OCI-LY1 (cell line): Measurements from ENCODE around the gene PCDHGA1.

ENCODE experiments used
- H2AFZ ChIP-seq: fragments of 200-600 bp; sonication (generic), shearing (Covaris generic); 2 replicates; pipeline ENCODE4 v1.6.0; 2014; ENCODE audit warnings: antibody characterized with exemption, mild to moderate bottlenecking, low read length
- H3F3A ChIP-seq: fragments of 200-600 bp; sonication (generic), shearing (Covaris generic); 2 replicates; pipeline ENCODE4 v1.6.0; 2014; ENCODE audit warnings: mild to moderate bottlenecking, antibody characterized with exemption, low read length, moderate library complexity; ENCODE audit not compliant: insufficient read depth
- H3K27ac ChIP-seq: fragments of 200-600 bp; sonication (generic); 2 replicates; pipeline ENCODE4 v1.5.1; 2014; ENCODE audit warnings: low read length, mixed run types, mild to moderate bottlenecking, low read depth; ENCODE audit not compliant: poor library complexity, severe bottlenecking
- H3K27me3 ChIP-seq: fragments of 200-600 bp; sonication (generic); 2 replicates; pipeline ENCODE4 v1.6.0; 2014; ENCODE audit warnings: antibody characterized with exemption, mild to moderate bottlenecking, low read length, moderate library complexity; ENCODE audit not compliant: insufficient read depth
- H3K36me3 ChIP-seq: fragments of 200-600 bp; sonication (generic); 2 replicates; pipeline ENCODE4 v1.6.1; 2014; ENCODE audit warnings: mild to moderate bottlenecking, antibody characterized with exemption, low read length, moderate library complexity, mixed read lengths; ENCODE audit not compliant: insufficient read depth
- H3K4me1 ChIP-seq: fragments of 200-600 bp; sonication (generic); 2 replicates; pipeline ENCODE4 v1.5.1; 2014; ENCODE audit warnings: mild to moderate bottlenecking, low read length, moderate library complexity; ENCODE audit not compliant: insufficient read depth, severe bottlenecking
- H3K4me2 ChIP-seq: fragments of 200-600 bp; sonication (generic), shearing (Covaris generic); 2 replicates; pipeline ENCODE4 v1.6.1; 2014; ENCODE audit warnings: low read length
- H3K4me3 ChIP-seq: fragments of 200-600 bp; sonication (generic); 2 replicates; pipeline ENCODE4 v1.5.1; 2014; ENCODE audit warnings: low read length, low read depth, mild to moderate bottlenecking, mixed read lengths; ENCODE audit not compliant: poor library complexity, severe bottlenecking
- H3K79me2 ChIP-seq: fragments of 200-600 bp; shearing (Covaris generic); 2 replicates; pipeline ENCODE4 v1.6.1; 2016; ENCODE audit warnings: mixed run types, low read length, mixed read lengths; ENCODE audit not compliant: insufficient read depth
- H3K9ac ChIP-seq: fragments of 200-600 bp; sonication (generic), shearing (Covaris generic); 2 replicates; pipeline ENCODE4 v1.6.1; 2014; ENCODE audit warnings: mild to moderate bottlenecking, low read length, mixed read lengths
- H3K9me2 ChIP-seq: fragments of 200-600 bp; sonication (generic), shearing (Covaris generic); 2 replicates; pipeline ENCODE4 v1.6.1; 2014; ENCODE audit warnings: low read depth, mild to moderate bottlenecking, low read length, mixed read lengths
- H3K9me3 ChIP-seq: fragments of 200-600 bp; shearing (Covaris generic); 2 replicates; pipeline ENCODE4 v1.6.1; 2014; ENCODE audit warnings: low read length, mixed read lengths
- H4K20me1 ChIP-seq: fragments of 200-600 bp; sonication (generic), shearing (Covaris generic); 2 replicates; pipeline ENCODE4 v1.6.0; 2016; ENCODE audit warnings: mild to moderate bottlenecking, low read length; ENCODE audit not compliant: insufficient read depth
- EZH2 ChIP-seq: fragments of 200-600 bp; sonication (generic), shearing (Covaris generic); IDR thresholded peaks from 2 replicates; pipeline ENCODE4 v1.8.0; 2017; ENCODE audit warnings: borderline replicate concordance, mixed run types, mild to moderate bottlenecking, antibody characterized with exemption, low read length, moderate library complexity, mixed read lengths
- TF ChIP-seq, protein P1 (sequence below): fragments of 200-600 bp; sonication (generic), shearing (Covaris generic); IDR thresholded peaks from 2 replicates; pipeline ENCODE4 v1.5.1; 2017; ENCODE audit warnings: mild to moderate bottlenecking, antibody characterized with exemption, low read length, moderate library complexity, mixed read lengths

The PCDHGA1 gene

DNA sequence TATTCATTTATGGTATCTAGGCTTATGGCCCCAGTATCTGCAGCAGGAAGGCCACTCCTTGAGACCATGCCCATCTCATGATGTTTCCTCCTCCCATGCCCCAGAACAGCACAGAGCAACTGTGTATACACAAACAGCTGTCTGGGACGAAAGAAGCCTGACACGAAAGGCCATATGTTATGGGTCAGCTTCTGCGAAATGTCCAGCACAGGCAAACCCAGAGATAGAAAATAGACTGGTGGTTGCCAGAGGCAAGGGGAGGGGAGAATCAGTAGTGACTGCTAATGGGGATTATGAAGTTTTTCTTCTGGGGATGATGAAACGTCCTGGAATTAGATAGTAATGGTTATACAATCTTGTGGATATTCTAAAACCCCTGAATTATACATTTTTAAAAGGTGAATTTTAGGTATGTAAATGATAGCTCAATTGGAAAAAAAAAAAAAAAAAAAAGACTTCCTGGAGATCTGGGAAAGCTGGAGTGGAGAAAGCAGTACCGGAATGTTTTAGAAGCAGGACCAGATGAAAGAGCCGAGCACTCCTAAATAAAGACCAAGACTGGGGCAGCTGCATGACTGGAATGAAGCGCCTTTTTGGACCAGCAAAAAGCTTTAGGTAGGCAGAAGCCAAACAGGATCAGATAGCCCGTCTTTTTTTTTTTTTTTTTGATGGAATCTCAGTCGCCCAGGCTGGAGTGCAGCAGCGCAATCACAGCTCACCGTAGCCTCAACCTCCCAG lies 187.7 kb downstream of the PCDHGA1 start:
- Histone ChIP-seq H2AFZ (no peak overlapping the region), H3K27ac (no peak overlapping the region), H3K27me3 (no peaks in the 10 kb centered on the region), H3K79me2 (no peaks in the 10 kb centered on the region), H3K4me2 (no peak overlapping the region), H3F3A (no peaks in the 10 kb centered on the region), H3K9me3 (no peaks in the 10 kb centered on the region), H4K20me1 (no peaks in the 10 kb centered on the region), H3K9ac (no peak overlapping the region), H3K4me3 (no peak overlapping the region), H3K9me2 (no peaks in the 10 kb centered on the region), H3K4me1 (peaks cover 32% of the 10 kb centered on the region), H3K36me3 (peaks cover 53% of the 10 kb centered on the region)
- TF ChIP-seq EZH2: no peak
- TF ChIP-seq, protein P1, sequence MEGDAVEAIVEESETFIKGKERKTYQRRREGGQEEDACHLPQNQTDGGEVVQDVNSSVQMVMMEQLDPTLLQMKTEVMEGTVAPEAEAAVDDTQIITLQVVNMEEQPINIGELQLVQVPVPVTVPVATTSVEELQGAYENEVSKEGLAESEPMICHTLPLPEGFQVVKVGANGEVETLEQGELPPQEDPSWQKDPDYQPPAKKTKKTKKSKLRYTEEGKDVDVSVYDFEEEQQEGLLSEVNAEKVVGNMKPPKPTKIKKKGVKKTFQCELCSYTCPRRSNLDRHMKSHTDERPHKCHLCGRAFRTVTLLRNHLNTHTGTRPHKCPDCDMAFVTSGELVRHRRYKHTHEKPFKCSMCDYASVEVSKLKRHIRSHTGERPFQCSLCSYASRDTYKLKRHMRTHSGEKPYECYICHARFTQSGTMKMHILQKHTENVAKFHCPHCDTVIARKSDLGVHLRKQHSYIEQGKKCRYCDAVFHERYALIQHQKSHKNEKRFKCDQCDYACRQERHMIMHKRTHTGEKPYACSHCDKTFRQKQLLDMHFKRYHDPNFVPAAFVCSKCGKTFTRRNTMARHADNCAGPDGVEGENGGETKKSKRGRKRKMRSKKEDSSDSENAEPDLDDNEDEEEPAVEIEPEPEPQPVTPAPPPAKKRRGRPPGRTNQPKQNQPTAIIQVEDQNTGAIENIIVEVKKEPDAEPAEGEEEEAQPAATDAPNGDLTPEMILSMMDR: no peak

DNA sequence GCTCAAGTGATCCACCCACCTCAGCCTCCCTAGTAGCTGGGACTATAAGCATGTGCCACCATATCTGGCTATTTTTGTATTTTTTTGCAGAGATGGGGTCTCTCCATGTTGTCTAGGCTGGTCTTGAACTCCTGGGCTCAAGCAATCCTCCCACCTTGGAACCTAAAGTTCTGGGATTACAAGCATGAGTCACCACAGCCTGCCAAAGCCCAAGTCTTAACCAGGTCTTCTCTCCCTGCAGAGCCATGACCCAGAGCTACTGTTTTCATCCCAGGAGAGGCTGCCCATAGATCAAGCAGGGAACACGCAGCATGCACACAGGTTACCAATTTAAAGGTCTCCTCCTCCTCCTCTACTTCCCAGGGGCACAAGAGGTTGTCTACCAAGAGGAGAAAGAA lies 188.3 kb downstream of the PCDHGA1 start:
- TF ChIP-seq, protein P1: no peak
- no peak for TF ChIP-seq EZH2
- peaks cover 58% of the 10 kb centered on the region for H3K36me3 ChIP-seq
- no peaks in the 10 kb centered on the region for H3F3A ChIP-seq
- H3K27ac ChIP-seq: no peak overlapping the region
- no peaks in the 10 kb centered on the region for H3K9me2 ChIP-seq
- no peak overlapping the region for H3K4me2 ChIP-seq
- no peaks in the 10 kb centered on the region for H3K9me3 ChIP-seq
- H4K20me1 ChIP-seq: no peaks in the 10 kb centered on the region
- no peak overlapping the region for H3K4me3 ChIP-seq
- no peaks in the 10 kb centered on the region for H3K27me3 ChIP-seq
- H2AFZ ChIP-seq: no peak overlapping the region
- peaks cover 27% of the 10 kb centered on the region for H3K4me1 ChIP-seq
- no peaks in the 10 kb centered on the region for H3K79me2 ChIP-seq
- no peak overlapping the region for H3K9ac ChIP-seq

- H3K9me3 ChIP-seq: no peaks in the 10 kb centered on the region
- H3F3A ChIP-seq: no peaks in the 10 kb centered on the region
- H3K79me2 ChIP-seq: no peaks in the 10 kb centered on the region
- H3K36me3 ChIP-seq: peaks cover 67% of the 10 kb centered on the region
- no peaks in the 10 kb centered on the region for H3K9me2 ChIP-seq
- no peaks in the 10 kb centered on the region for H4K20me1 ChIP-seq
- H3K9ac ChIP-seq: no peak overlapping the region
- peaks cover 16% of the 10 kb centered on the region for H3K4me1 ChIP-seq
- H2AFZ ChIP-seq: no peak overlapping the region
- H3K4me2 ChIP-seq: no peak overlapping the region
- H3K4me3 ChIP-seq: no peak overlapping the region
- H3K27ac ChIP-seq: no peak overlapping the region
- no peak for TF ChIP-seq EZH2
- TF ChIP-seq, protein P1: no peak
- no peaks in the 10 kb centered on the region for H3K27me3 ChIP-seq
Observed at GRCh38 chr5:141519605-141520565, 189.6 kb downstream of the PCDHGA1 start.
